H1 (cell line): ENCODE results near the gene POLR2H. TPM values are rescaled to one million over a fixed set of nuclear protein-coding genes. Genes with fewer than 3 reads are reported as not detected.

Experiments
- CTCF ChIA-PET: fragments of 300-600 bp; sonication (Branson Sonifier 250); formaldehyde crosslinking; loops from one replicate; lab custom pipeline; 2021; ENCODE audit not compliant: partially characterized antibody; lab: Charles Lee
- POLR2A ChIA-PET: fragments of 300-600 bp; sonication (Branson Sonifier 250); formaldehyde crosslinking; loops from one replicate; lab custom pipeline; 2021; ENCODE audit warnings: inconsistent platforms; ENCODE audit not compliant: partially characterized antibody; lab: Charles Lee
- DNase-seq, 2 experiments: peaks; one replicate each; pipeline versions ENCODE4 v3.0.0 to v3.0.0-alpha.2; 2010 to 2022; ENCODE audit warnings: low spot score in 2 of 2, low read depth in 1 of 2, mixed read lengths in 1 of 2
- FAIRE-seq: peaks from 2 replicates; lab custom pipeline; 2011; peaks lifted over from hg19 to GRCh38; lab: Jason Lieb, UNC
- H2AFZ ChIP-seq: 2 replicates; pipeline ENCODE4 v1.8.1; 2012; ENCODE audit warnings: low read length, inconsistent platforms
- H2AK5ac ChIP-seq: 2 replicates; pipeline ENCODE4 v1.6.1; 2013; ENCODE audit warnings: low read depth, low read length
- H2BK120ac ChIP-seq: replicated peaks from 2 replicates; pipeline ENCODE3; 2013; ENCODE audit warnings: low read depth, low read length, inconsistent platforms
- H2BK12ac ChIP-seq: 2 replicates; pipeline ENCODE4 v1.6.1; 2013; ENCODE audit warnings: low read depth, low read length
- H2BK15ac ChIP-seq: 2 replicates; pipeline ENCODE4 v1.6.1; 2013; ENCODE audit warnings: low read length
- H2BK20ac ChIP-seq: 2 replicates; pipeline ENCODE4 v1.6.1; 2013; ENCODE audit warnings: low read length
- H2BK5ac ChIP-seq: 2 replicates; pipeline ENCODE4 v1.6.1; 2013; ENCODE audit warnings: low read depth, low read length
- H3K14ac ChIP-seq: 2 replicates; pipeline ENCODE4 v1.6.1; 2013; ENCODE audit warnings: inconsistent platforms; ENCODE audit not compliant: insufficient read length
- H3K18ac ChIP-seq: 2 replicates; pipeline ENCODE4 v1.6.1; 2013; ENCODE audit warnings: low read length; ENCODE audit errors: extremely low read depth
- H3K23ac ChIP-seq: 2 replicates; pipeline ENCODE4 v1.6.1; 2013; ENCODE audit warnings: inconsistent platforms; ENCODE audit not compliant: insufficient read length
- H3K23me2 ChIP-seq: 2 replicates; pipeline ENCODE4 v1.6.1; 2013; ENCODE audit warnings: low read depth, low read length
- H3K27ac ChIP-seq: 2 replicates; pipeline ENCODE4 v1.6.1; 2011; ENCODE audit warnings: low read depth, low read length, inconsistent platforms
- H3K27me3 ChIP-seq, 4 experiments: replicated peaks in 1 of 4; 1 replicate in 1 of 4; 2 replicates in 3 of 4; pipeline versions ENCODE4 v1.6.1 to v1.8.1; 2011 to 2013; ENCODE audit warnings: low read length in 3 of 4, mild to moderate bottlenecking in 3 of 4, inconsistent platforms in 2 of 4, mixed read lengths in 2 of 4, moderate library complexity in 1 of 4; ENCODE audit not compliant: control insufficient read depth in 3 of 4, insufficient read depth in 3 of 4; ENCODE audit errors: extremely low read depth in 1 of 4
- H3K36me3 ChIP-seq, 4 experiments: 2 replicates each; pipeline versions ENCODE4 v1.6.1 to v1.8.1; 2011 to 2013; ENCODE audit warnings: mild to moderate bottlenecking in 4 of 4, low read length in 3 of 4, moderate library complexity in 2 of 4, control low read depth in 1 of 4, inconsistent platforms in 1 of 4; ENCODE audit not compliant: insufficient read depth in 4 of 4, control insufficient read depth in 2 of 4
- H3K4ac ChIP-seq: replicated peaks from 2 replicates; pipeline ENCODE3; 2013; ENCODE audit warnings: low read length, low read depth, mixed read lengths, inconsistent platforms; ENCODE audit not compliant: insufficient read length
- H3K4me1 ChIP-seq, 4 experiments: replicated peaks in 1 of 4; 1 replicate in 1 of 4; 2 replicates in 3 of 4; pipeline versions ENCODE4 v1.6.1 to v1.8.1; 2011 to 2013; ENCODE audit warnings: low read length in 3 of 4, inconsistent platforms in 2 of 4, mixed read lengths in 1 of 4; ENCODE audit not compliant: insufficient read depth in 4 of 4, control insufficient read depth in 3 of 4
- H3K4me2 ChIP-seq, 2 experiments: 2 replicates each; pipeline versions ENCODE4 v1.6.1 to v1.8.1; 2011 to 2013; ENCODE audit warnings: low read depth in 2 of 2, low read length in 2 of 2, control low read depth in 1 of 2, inconsistent platforms in 1 of 2, mild to moderate bottlenecking in 1 of 2; ENCODE audit not compliant: insufficient read depth in 1 of 2
- H3K4me3 ChIP-seq, 4 experiments: fragments of 200-600, 300-600 bp in 1 of 4; sonication (generic), shearing (Covaris generic), sonication (Bioruptor Twin) in 1 of 4; 2 replicates each; pipeline versions ENCODE4 v1.5.1 to v1.8.1; 2011 to 2016; ENCODE audit warnings: low read length in 4 of 4, low read depth in 3 of 4, control low read depth in 2 of 4, inconsistent platforms in 2 of 4, mild to moderate bottlenecking in 2 of 4, mixed read lengths in 1 of 4, moderate library complexity in 1 of 4; ENCODE audit not compliant: insufficient read depth in 2 of 4; ENCODE audit errors: extremely low read depth in 1 of 4
- H3K56ac ChIP-seq: replicated peaks from 2 replicates; pipeline ENCODE3; 2013; ENCODE audit warnings: low read depth, mild to moderate bottlenecking, mixed read lengths, low read length, inconsistent platforms; ENCODE audit not compliant: insufficient read length
- H3K79me1 ChIP-seq: 2 replicates; pipeline ENCODE4 v1.6.1; 2013; ENCODE audit warnings: low read depth, low read length, control low read depth
- H3K79me2 ChIP-seq, 2 experiments: 2 replicates each; pipeline versions ENCODE4 v1.6.1 to v1.8.1; 2012 to 2013; ENCODE audit warnings: low read length in 2 of 2, mild to moderate bottlenecking in 2 of 2, inconsistent platforms in 1 of 2; ENCODE audit not compliant: insufficient read depth in 2 of 2, control insufficient read depth in 1 of 2
- H3K9ac ChIP-seq, 4 experiments: replicated peaks in 1 of 4; 1 replicate in 1 of 4; 2 replicates in 3 of 4; pipeline versions ENCODE4 v1.6.1 to v1.8.1; 2011 to 2013; ENCODE audit warnings: low read depth in 3 of 4, low read length in 3 of 4, control low read depth in 2 of 4, mild to moderate bottlenecking in 2 of 4, moderate library complexity in 2 of 4, inconsistent platforms in 1 of 4; ENCODE audit errors: extremely low read depth in 1 of 4
- H3K9me3 ChIP-seq, 2 experiments: 2 replicates each; pipeline versions ENCODE4 v1.6.1 to v1.8.1; 2012 to 2013; ENCODE audit warnings: mild to moderate bottlenecking in 2 of 2, moderate library complexity in 2 of 2, control low read depth in 1 of 2, inconsistent platforms in 1 of 2, low read depth in 1 of 2, low read length in 1 of 2, mixed read lengths in 1 of 2; ENCODE audit not compliant: insufficient read depth in 2 of 2
- H4K20me1 ChIP-seq, 2 experiments: replicated peaks in 1 of 2; 2 replicates each; pipeline versions ENCODE3 to v1.8.1; 2011 to 2013; ENCODE audit warnings: inconsistent platforms in 2 of 2, low read length in 2 of 2, mild to moderate bottlenecking in 1 of 2; ENCODE audit not compliant: insufficient read depth in 2 of 2, control insufficient read depth in 1 of 2
- H4K5ac ChIP-seq: 2 replicates; pipeline ENCODE4 v1.6.1; 2013; ENCODE audit warnings: low read length, low read depth, mixed read lengths, inconsistent platforms; ENCODE audit not compliant: insufficient read length
- H4K8ac ChIP-seq: 2 replicates; pipeline ENCODE4 v1.8.0; 2013; ENCODE audit warnings: mild to moderate bottlenecking, moderate library complexity, low read length, inconsistent platforms; ENCODE audit not compliant: insufficient read depth; ENCODE audit errors: extremely low read depth
- H4K91ac ChIP-seq: replicated peaks from 2 replicates; pipeline ENCODE3; 2013; ENCODE audit warnings: low read length, mixed read lengths, inconsistent platforms; ENCODE audit not compliant: insufficient read length
- FOSL1 ChIP-seq: IDR thresholded peaks from 2 replicates; pipeline ENCODE4 v1.6.1; 2011; ENCODE audit warnings: mild to moderate bottlenecking, low read depth, low read length, moderate library complexity; ENCODE audit not compliant: insufficient read depth
- HDAC2 ChIP-seq, 2 experiments: fragments of 300-600 bp in 1 of 2; sonication (generic) in 1 of 2; IDR thresholded peaks; 2 replicates each; pipeline ENCODE4 v1.6.1; 2011 to 2012; ENCODE audit warnings: low read depth in 2 of 2, low read length in 2 of 2, mild to moderate bottlenecking in 2 of 2, moderate library complexity in 2 of 2, borderline replicate concordance in 1 of 2, inconsistent platforms in 1 of 2
- HDAC6 ChIP-seq: IDR thresholded peaks from one replicate; pipeline ENCODE4 v1.7.1; 2012; ENCODE audit warnings: low read depth, mild to moderate bottlenecking, inconsistent platforms, low read length, moderate library complexity
- JUN ChIP-seq: IDR thresholded peaks from 2 replicates; pipeline ENCODE4 v1.6.1; 2011; ENCODE audit warnings: low read depth, mild to moderate bottlenecking, improper control_type of control experiment, low read length
- NANOG ChIP-seq: IDR thresholded peaks from 2 replicates; pipeline ENCODE4 v1.6.1; 2011; ENCODE audit warnings: low read length, low read depth, mild to moderate bottlenecking, inconsistent platforms; ENCODE audit not compliant: insufficient read depth, poor library complexity, severe bottlenecking
- RAD21 ChIP-seq, 2 experiments: IDR thresholded peaks in 1 of 2; conservative IDR thresholded peaks in 1 of 2; 2 replicates each; pipeline ENCODE4 v1.6.1; 2011; ENCODE audit warnings: low read depth in 2 of 2, low read length in 2 of 2, improper control_type of control experiment in 1 of 2, inconsistent platforms in 1 of 2, mild to moderate bottlenecking in 1 of 2, moderate library complexity in 1 of 2
- SUZ12 ChIP-seq: fragments of 200-600 bp; sonication (generic); IDR thresholded peaks from 2 replicates; pipeline ENCODE4 v1.6.1; 2012; ENCODE audit warnings: mild to moderate bottlenecking, inconsistent platforms, low read length, moderate library complexity, mixed read lengths
- TEAD4 ChIP-seq: IDR thresholded peaks from 2 replicates; pipeline ENCODE4 v1.6.1; 2012; ENCODE audit warnings: low read depth, low read length, inconsistent platforms, mixed read lengths
- WGBS, 2 experiments: shearing (Covaris generic) in 1 of 2; methylation state at CpG; one replicate each; pipeline versions ENCODE4 v1.1.6 to v1.1.7; 2013 to 2015; ENCODE audit warnings: low lambda C conversion rate in 2 of 2, mixed read lengths in 2 of 2, inconsistent platforms in 1 of 2, low coverage in 1 of 2, missing lambda C conversion rate in 1 of 2; ENCODE audit not compliant: insufficient replicate concordance in 2 of 2, insufficient coverage in 1 of 2, insufficient read length in 1 of 2; ENCODE audit errors: extremely low coverage in 1 of 2, missing lambda C conversion rate in 1 of 2; 5-methylcytosine and 5-hydroxymethylcytosine counted together
- polyA plus RNA-seq, 7 experiments: library from polyadenylated mRNA; depleted of rRNA in 3 of 7; stranded (reverse) in 5 of 7; unstranded in 2 of 7; fragments of >200 nt in 5 of 7; fragments of 200-250 nt in 2 of 7; gene quantifications; 1 replicate in 5 of 7; 2 replicates in 1 of 7; 4 replicates in 1 of 7; pipeline versions ENCODE4 v1.2.1 to v1.2.3, GENCODE V29; 2011 to 2013; ENCODE audit warnings: missing spikeins in 2 of 7, mixed read lengths in 2 of 7
- total RNA-seq: library from RNA; stranded (reverse); fragmentation: NEBNext Ultra II Directional; extraction: Animal tissue kit (Norgen Biotek cat#: 25700); gene quantifications from 2 replicates; pipeline ENCODE4 v1.2.1, GENCODE V29; 2021

Gene POLR2H
- total and polyA plus RNA-seq, 2 of the 8 experiments (the other 6 are each of a cell fraction or from before 2014, with no cell fraction given) = 113 to 335 TPM

GRCh38 chr3:184348057-184348382, 13.5 kb upstream of the POLR2H start:
- Histone ChIP-seq H3K14ac (no peak overlapping the region), H3K23me2 (no peaks in the 10 kb centered on the region), H3K79me2 (no peaks in the 10 kb centered on the region), H2BK15ac (no peak overlapping the region), H3K4me3 (no peak overlapping the region), H2AFZ (no peak overlapping the region), H2BK20ac (no peak overlapping the region), H4K5ac (no peak overlapping the region), H2BK5ac (no peak overlapping the region), H2BK120ac (no peak overlapping the region), H3K4ac (no peak overlapping the region), H4K91ac (no peak overlapping the region), H3K4me1 (peaks cover 0 to 13% (median 10%) of the 10 kb centered on the region in 4 experiments; a peak in 6 of 7 replicates), H3K23ac (no peak overlapping the region), H3K56ac (no peak overlapping the region), H2BK12ac (no peak overlapping the region), H3K27ac (no peak overlapping the region), H4K8ac (no peak overlapping the region), H3K27me3 (no peaks in the 10 kb centered on the region), H3K18ac (no peak overlapping the region), H3K9me3 (no peaks in the 10 kb centered on the region), H2AK5ac (no peak overlapping the region), H3K4me2 (no peak overlapping the region), H4K20me1 (peaks cover 2 to 10% of the 10 kb centered on the region in 2 experiments), H3K36me3 (peaks cover 2 to 19% (median 10%) of the 10 kb centered on the region in 4 experiments; a peak in 7 of 8 replicates), H3K9ac (no peak overlapping the region), H3K79me1 (no peaks in the 10 kb centered on the region; the same call in 1 of the 2 replicates)
- CTCF ChIA-PET = interaction anchor here (1.0 to 1.6 kb wide), 6 partner anchors 10 to 427 kb away, joined by 3 to 9 read pairs (median 4); partner anchors contain the start of genes CHRD and FAM131A
- FAIRE-seq (no peak), DNase-seq (no peak)
- no peak for TF ChIP-seq FOSL1
- TF ChIP-seq SUZ12 = no peak
- TF ChIP-seq RAD21 (IDR thresholded peaks at IDR 0.05 in 1 of 2, conservative IDR thresholded peaks at IDR 0.05 in 1 of 2; ENCODE audit: low read depth in 2 of 2, low read length in 2 of 2) = no peak
- no peak for TF ChIP-seq JUN
- no peak for TF ChIP-seq NANOG
- no peak for TF ChIP-seq HDAC6
- no peak for TF ChIP-seq TEAD4
- no peak for TF ChIP-seq HDAC2 (IDR thresholded peaks at IDR 0.05; ENCODE audit: borderline replicate concordance in 1 of 2, low read depth in 2 of 2, low read length in 2 of 2)
- POLR2A ChIA-PET = interaction anchor here (0.8 to 3.2 kb wide), 12 partner anchors 10 to 33 kb away, joined by 3 to 23 read pairs (median 4); partner anchors contain the start of gene FAM131A
- WGBS, 2 experiments = 96% methylated on average over 4 of the region's 4 CpGs; no CpG with 5 or more reads in 1 of the 2 experiments
